Hepatocyte (in vitro differentiated cells): ENCODE measurements around the gene FOXRED2.

Experiments used
- EZH2 ChIP-seq: fragments of 200-600 bp; sonication (generic); IDR thresholded peaks from 2 replicates; pipeline ENCODE4 v1.6.1; 2016; ENCODE audit warnings: antibody characterized with exemption, mild to moderate bottlenecking, borderline replicate concordance
- EZH2phosphoT487 ChIP-seq: fragments of 200-600 bp; sonication (generic); IDR thresholded peaks from one replicate; pipeline ENCODE4 v1.6.1; 2018; ENCODE audit warnings: antibody characterized with exemption, mild to moderate bottlenecking, low read depth, moderate library complexity; ENCODE audit not compliant: unreplicated experiment, severe bottlenecking
- TF ChIP-seq, protein P1 (sequence below): fragments of 200-600 bp; sonication (generic); IDR thresholded peaks from 2 replicates; pipeline ENCODE4 v1.5.1; 2016; ENCODE audit warnings: antibody characterized with exemption, mild to moderate bottlenecking; ENCODE audit not compliant: poor library complexity

DNA sequence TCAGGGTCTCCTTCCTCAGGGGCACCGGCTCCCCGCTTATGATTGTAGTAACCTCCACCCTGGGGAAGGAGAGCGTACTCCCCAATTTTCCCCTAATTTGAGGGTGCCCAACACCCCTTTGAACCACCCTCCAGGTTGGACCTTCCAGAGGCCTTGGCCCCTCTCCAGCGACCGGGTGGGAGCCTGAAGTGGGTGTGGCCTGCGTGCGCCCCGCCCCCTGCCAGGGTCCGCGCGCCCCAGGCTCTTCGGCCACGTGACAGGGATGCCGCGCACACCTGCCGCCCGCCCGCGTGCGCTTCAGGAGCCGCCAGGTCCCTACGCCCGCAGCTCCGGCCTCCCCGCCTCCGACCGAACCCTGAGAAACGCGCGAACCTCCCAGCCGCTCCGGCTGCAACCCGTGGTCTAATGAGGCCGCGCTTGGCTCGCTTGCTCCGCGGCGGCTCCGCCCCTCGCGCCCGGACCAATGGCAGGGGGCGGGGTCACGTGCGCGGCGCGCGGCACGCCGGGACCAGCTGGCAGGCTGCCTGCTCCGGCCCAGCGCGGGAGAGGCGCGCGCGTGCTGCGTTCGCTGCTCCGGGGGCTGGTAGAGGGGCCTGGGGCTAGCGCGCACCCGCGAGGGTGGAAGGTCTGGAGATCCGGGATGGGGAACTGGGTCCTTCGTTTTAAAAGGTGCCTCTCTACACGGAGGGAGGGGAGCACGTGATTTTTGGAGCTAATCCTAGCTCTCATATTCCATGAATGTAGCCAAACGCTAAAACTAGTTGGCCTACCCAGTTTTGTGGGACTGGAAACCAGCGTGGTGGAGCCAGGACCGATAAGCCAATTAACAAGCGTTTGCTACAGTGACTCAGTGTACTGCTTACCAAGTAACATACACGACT lies at the start of gene FOXRED2:
- TF ChIP-seq, protein P1, sequence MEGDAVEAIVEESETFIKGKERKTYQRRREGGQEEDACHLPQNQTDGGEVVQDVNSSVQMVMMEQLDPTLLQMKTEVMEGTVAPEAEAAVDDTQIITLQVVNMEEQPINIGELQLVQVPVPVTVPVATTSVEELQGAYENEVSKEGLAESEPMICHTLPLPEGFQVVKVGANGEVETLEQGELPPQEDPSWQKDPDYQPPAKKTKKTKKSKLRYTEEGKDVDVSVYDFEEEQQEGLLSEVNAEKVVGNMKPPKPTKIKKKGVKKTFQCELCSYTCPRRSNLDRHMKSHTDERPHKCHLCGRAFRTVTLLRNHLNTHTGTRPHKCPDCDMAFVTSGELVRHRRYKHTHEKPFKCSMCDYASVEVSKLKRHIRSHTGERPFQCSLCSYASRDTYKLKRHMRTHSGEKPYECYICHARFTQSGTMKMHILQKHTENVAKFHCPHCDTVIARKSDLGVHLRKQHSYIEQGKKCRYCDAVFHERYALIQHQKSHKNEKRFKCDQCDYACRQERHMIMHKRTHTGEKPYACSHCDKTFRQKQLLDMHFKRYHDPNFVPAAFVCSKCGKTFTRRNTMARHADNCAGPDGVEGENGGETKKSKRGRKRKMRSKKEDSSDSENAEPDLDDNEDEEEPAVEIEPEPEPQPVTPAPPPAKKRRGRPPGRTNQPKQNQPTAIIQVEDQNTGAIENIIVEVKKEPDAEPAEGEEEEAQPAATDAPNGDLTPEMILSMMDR: no peak
- TF ChIP-seq EZH2phosphoT487: no peak
- TF ChIP-seq EZH2: no peak
